Large intestine (tissue), 3 donors: ENCODE results near the gene CDH20. TPM values are rescaled to one million over a fixed set of nuclear protein-coding genes. Genes with fewer than 3 reads are reported as not detected.

Experiments used
- DNase-seq, 2 donors: peaks; one replicate each; pipeline versions ENCODE4 v3.0.0 to v3.0.0-alpha.2; 2013
- H3K27ac ChIP-seq: one replicate; pipeline ENCODE4 v1.5.1; 2013; ENCODE audit warnings: low read length
- H3K27me3 ChIP-seq: 2 replicates; pipeline ENCODE4 v1.6.1; 2013; ENCODE audit warnings: low read length; ENCODE audit not compliant: control insufficient read depth, insufficient read depth
- H3K36me3 ChIP-seq: 2 replicates; pipeline ENCODE4 v1.6.1; 2013; ENCODE audit warnings: low read length; ENCODE audit not compliant: control insufficient read depth, insufficient read depth
- H3K4me1 ChIP-seq: one replicate; pipeline ENCODE4 v1.6.1; 2013; ENCODE audit warnings: low read length; ENCODE audit not compliant: control insufficient read depth, insufficient read depth
- H3K4me3 ChIP-seq: one replicate; pipeline ENCODE4 v1.5.1; 2013; ENCODE audit warnings: low read length
- H3K9me3 ChIP-seq: one replicate; pipeline ENCODE4 v1.6.1; 2013; ENCODE audit warnings: mild to moderate bottlenecking, low read depth, low read length, moderate library complexity; ENCODE audit not compliant: control insufficient read depth
- WGBS: methylation state at CpG from one replicate; pipeline ENCODE4 v1.1.5; 2013; ENCODE audit warnings: low lambda C conversion rate; ENCODE audit not compliant: insufficient coverage; 5-methylcytosine and 5-hydroxymethylcytosine counted together
- polyA plus RNA-seq: library from polyadenylated mRNA; unstranded; fragments of 120-200 nt; gene quantifications from one replicate; pipeline ENCODE4 v1.2.1, GENCODE V29; 2013

The CDH20 gene
- polyA plus RNA-seq, 1 donor, result 0.22 TPM

- WGBS, result 60% methylated on average over 1 of the region's 6 CpGs
- DNase-seq, result no peak
These were observed 256.0 kb downstream of the CDH20 start for GRCh38 chr18:61589053-61589723.

GRCh38 chr18:61589724-61590065 lies 256.5 kb downstream of the CDH20 start:
- Histone ChIP-seq H3K27me3 (no peaks in the 10 kb centered on the region), H3K36me3 (no peaks in the 10 kb centered on the region), H3K4me1 (no peaks in the 10 kb centered on the region), H3K4me3 (no peak overlapping the region), H3K27ac (no peak overlapping the region), H3K9me3 (no peaks in the 10 kb centered on the region)
- DNase-seq, result no peak
- no CpG with 5 or more reads among the region's 4 CpGs for WGBS

More at GRCh38 chr18:61589053-61589723, 256.0 kb downstream of the CDH20 start:
- H3K27ac ChIP-seq, result no peak overlapping the region
- H3K4me3 ChIP-seq, result no peak overlapping the region
- H3K36me3 ChIP-seq, result no peaks in the 10 kb centered on the region
- no peaks in the 10 kb centered on the region for H3K9me3 ChIP-seq
- no peaks in the 10 kb centered on the region for H3K4me1 ChIP-seq
- no peaks in the 10 kb centered on the region for H3K27me3 ChIP-seq

DNA sequence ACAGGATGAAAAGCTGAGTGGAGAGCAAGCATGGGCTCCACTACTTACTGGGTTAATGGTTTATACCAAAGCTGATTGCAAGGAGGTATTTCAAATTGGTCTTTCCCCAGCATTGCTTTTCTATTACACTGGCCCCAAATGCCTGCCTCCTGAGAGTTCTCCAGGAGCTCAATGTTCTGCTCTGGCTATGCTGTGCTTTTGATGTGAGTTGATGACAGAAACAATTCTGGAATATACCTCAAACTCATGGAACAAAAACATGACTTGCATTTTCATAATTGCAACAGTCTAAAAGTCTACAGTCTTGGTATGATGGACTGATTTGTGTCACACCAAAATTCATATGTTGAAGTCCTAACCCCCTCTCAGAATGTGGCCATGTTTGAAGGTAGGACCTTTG lies 258.0 kb downstream of the CDH20 start:
- Histone ChIP-seq H3K4me1 (no peaks in the 10 kb centered on the region), H3K36me3 (no peaks in the 10 kb centered on the region), H3K4me3 (no peak overlapping the region), H3K27me3 (no peaks in the 10 kb centered on the region), H3K27ac (no peak overlapping the region), H3K9me3 (no peaks in the 10 kb centered on the region)
- no peak for DNase-seq

DNA sequence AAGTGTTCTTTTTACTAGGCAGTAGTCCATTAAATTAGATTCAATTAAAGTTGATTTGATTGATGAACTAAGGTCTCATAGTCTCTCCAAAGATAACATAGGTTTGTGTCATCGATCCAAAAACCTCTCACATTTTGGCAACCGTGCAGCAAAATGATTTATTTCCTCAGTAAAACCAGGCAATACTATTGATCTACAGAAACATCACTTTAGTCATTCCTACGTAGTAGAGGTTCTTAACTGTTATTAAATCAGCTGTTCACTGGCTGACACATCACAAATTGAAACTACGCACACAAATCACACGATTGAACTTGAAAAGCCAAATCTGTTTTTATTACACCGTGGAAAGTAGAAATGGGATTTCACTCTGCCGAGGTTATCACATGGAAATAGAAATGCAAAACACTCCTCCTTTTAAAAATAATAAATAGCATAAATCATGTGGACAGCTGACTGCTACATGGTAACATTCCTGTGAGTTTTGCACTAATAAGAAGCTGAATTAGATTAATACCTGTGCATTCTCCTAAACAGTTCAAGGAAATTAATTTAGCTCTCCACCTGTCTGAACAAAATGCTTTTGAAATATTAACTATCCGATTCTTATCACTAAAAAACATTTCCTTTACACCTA lies 262.5 kb downstream of the CDH20 start:
- Histone ChIP-seq H3K4me1 (no peaks in the 10 kb centered on the region), H3K36me3 (no peaks in the 10 kb centered on the region), H3K9me3 (no peaks in the 10 kb centered on the region), H3K4me3 (no peak overlapping the region), H3K27ac (no peak overlapping the region), H3K27me3 (no peaks in the 10 kb centered on the region)
- no CpG with 5 or more reads among the region's 8 CpGs for WGBS
- DNase-seq, result no peak

- DNase-seq, result no peak
- Histone ChIP-seq H3K36me3 (no peaks in the 10 kb centered on the region), H3K27ac (no peak overlapping the region), H3K4me1 (no peaks in the 10 kb centered on the region), H3K27me3 (no peaks in the 10 kb centered on the region), H3K9me3 (no peaks in the 10 kb centered on the region), H3K4me3 (no peak overlapping the region)
- WGBS, result 83% methylated on average over 2 of the region's 3 CpGs
These were observed 263.1 kb downstream of the CDH20 start for GRCh38 chr18:61596296-61596695.

- Histone ChIP-seq H3K4me1 (no peaks in the 10 kb centered on the region), H3K36me3 (no peaks in the 10 kb centered on the region), H3K27ac (no peak overlapping the region), H3K9me3 (no peaks in the 10 kb centered on the region), H3K27me3 (no peaks in the 10 kb centered on the region), H3K4me3 (no peak overlapping the region)
- no CpG with 5 or more reads among the region's 1 CpG for WGBS
- DNase-seq, result no peak
These were observed 264.1 kb downstream of the CDH20 start for GRCh38 chr18:61597316-61597715.

DNA sequence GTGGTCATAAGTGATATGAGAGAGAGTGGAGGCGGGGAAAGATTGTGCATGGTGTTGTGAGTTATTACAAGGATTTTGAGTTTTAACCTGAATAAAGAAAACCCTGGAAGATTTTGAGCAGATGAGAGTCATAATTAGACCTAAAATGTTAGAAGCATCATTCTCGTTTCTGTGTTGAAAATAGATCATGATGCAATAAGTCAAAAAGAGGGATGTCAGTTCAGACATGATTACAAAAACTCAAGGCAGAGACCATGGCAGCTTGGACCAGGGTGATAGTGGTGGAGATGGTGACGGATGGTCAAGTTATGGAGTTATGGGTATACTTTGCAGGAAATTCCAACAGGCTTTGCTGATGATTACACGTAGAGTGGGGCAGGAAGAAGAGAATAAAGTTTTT lies 267.2 kb downstream of the CDH20 start:
- Histone ChIP-seq H3K36me3 (no peaks in the 10 kb centered on the region), H3K9me3 (no peaks in the 10 kb centered on the region), H3K4me3 (no peak overlapping the region), H3K4me1 (no peaks in the 10 kb centered on the region), H3K27me3 (peaks cover 3% of the 10 kb centered on the region), H3K27ac (no peak overlapping the region)
- DNase-seq, result no peak
- 92% methylated on average over 2 of the region's 4 CpGs for WGBS

GRCh38 chr18:61602836-61603235 lies 269.6 kb downstream of the CDH20 start:
- Histone ChIP-seq H3K27me3 (peaks cover 10% of the 10 kb centered on the region), H3K4me1 (peaks cover 2% of the 10 kb centered on the region), H3K36me3 (no peaks in the 10 kb centered on the region), H3K4me3 (no peak overlapping the region), H3K27ac (no peak overlapping the region), H3K9me3 (no peaks in the 10 kb centered on the region)
- WGBS, result 100% methylated on average over 1 of the region's 2 CpGs
- no peak for DNase-seq
